Measurements from ENCODE around the gene ZNF175. TPM values are rescaled to one million over a fixed set of nuclear protein-coding genes. Genes with fewer than 3 reads are reported as not detected.
A peak's percentile ranks its signal among the peaks of the same experiment; 100 is the strongest.
"Not testable (repeated sequence)": the region's sequence is repeated elsewhere in the genome, so short reads cannot be mapped to it uniquely, and the experiment has no call there.

ZNF175 gene
- polyA plus RNA-seq, 1 donor = 6.6 TPM

GRCh38 chr19:51592521-51592920 lies 21.4 kb downstream of the ZNF175 start:
- DNase-seq = no peak

- no peak for DNase-seq
Observed at GRCh38 chr19:51593138-51593890, 22.2 kb downstream of the ZNF175 start.

- peak; percentile 99 for DNase-seq
Observed at GRCh38 chr19:51593969-51594773, 23.1 kb downstream of the ZNF175 start.

- DNase-seq = no peak
Observed at GRCh38 chr19:51594774-51595109, 23.7 kb downstream of the ZNF175 start.

- DNase-seq = no peak
Observed at GRCh38 chr19:51595190-51596175, 24.4 kb downstream of the ZNF175 start.

- no peak for DNase-seq
Observed at GRCh38 chr19:51598159-51598915, 27.3 kb downstream of the ZNF175 start.

- no peak for DNase-seq
Observed at GRCh38 chr19:51599084-51599483, 28.0 kb downstream of the ZNF175 start.

GRCh38 chr19:51600940-51601580 lies 30.0 kb downstream of the ZNF175 start:
- no peak for DNase-seq

- DNase-seq = no peak
Observed at GRCh38 chr19:51602189-51602854, 31.2 kb downstream of the ZNF175 start.

GRCh38 chr19:51607077-51607476 lies 36.0 kb downstream of the ZNF175 start:
- no peak for DNase-seq

- peak; percentile 46 for DNase-seq
Observed at GRCh38 chr19:51607920-51608562, 37.0 kb downstream of the ZNF175 start.

GRCh38 chr19:51610576-51610975 lies 39.5 kb downstream of the ZNF175 start:
- no peak for DNase-seq

- no peak for DNase-seq
Observed at GRCh38 chr19:51614789-51615188, 43.7 kb downstream of the ZNF175 start.

GRCh38 chr19:51615991-51616390 lies 44.9 kb downstream of the ZNF175 start:
- no peak for DNase-seq

- DNase-seq = no peak
Observed at GRCh38 chr19:51621178-51621577, 50.1 kb downstream of the ZNF175 start.

GRCh38 chr19:51626675-51627074 lies 55.6 kb downstream of the ZNF175 start:
- DNase-seq = no peak

- no peak for DNase-seq
Observed at GRCh38 chr19:51627491-51628138, 56.5 kb downstream of the ZNF175 start.

GRCh38 chr19:51628153-51628939 lies 57.3 kb downstream of the ZNF175 start:
- DNase-seq = no peak

GRCh38 chr19:51630315-51630714 lies 59.2 kb downstream of the ZNF175 start, which contains the start of gene SIGLEC5:
TSS of gene SIGLEC5 (minus strand) at chr19:51630401. CDS start at chr19:51630335, 66 bp downstream.
- DNase-seq = not testable (repeated sequence)
